Neutrophil (primary cell): ENCODE results near the gene CD9.
"Not testable (repeated sequence)": the region's sequence is repeated elsewhere in the genome, so short reads cannot be mapped to it uniquely, and the experiment has no call there.

Source experiments
- H3K27ac ChIP-seq: fragments of 200-600 bp; sonication (generic); 2 replicates; pipeline ENCODE4 v1.5.1; 2016; ENCODE audit warnings: mild to moderate bottlenecking, moderate library complexity
- H3K27me3 ChIP-seq: fragments of 200-600 bp; sonication (generic); 2 replicates; pipeline ENCODE4 v1.6.0; 2016; ENCODE audit warnings: mild to moderate bottlenecking
- H3K36me3 ChIP-seq: fragments of 200-600 bp; sonication (generic); 2 replicates; pipeline ENCODE4 v1.5.1; 2017
- H3K4me1 ChIP-seq, 2 experiments: fragments of 200-600 bp in 1 of 2; sonication (generic) in 1 of 2; 1 replicate in 1 of 2; 2 replicates in 1 of 2; pipeline versions ENCODE4 v1.5.1 to v1.6.1; 2013 to 2016; ENCODE audit warnings: low read depth in 1 of 2, low read length in 1 of 2, mild to moderate bottlenecking in 1 of 2, moderate library complexity in 1 of 2; ENCODE audit not compliant: control insufficient read depth in 1 of 2, insufficient read depth in 1 of 2
- H3K4me3 ChIP-seq, 2 experiments: fragments of 200-600 bp in 1 of 2; sonication (generic) in 1 of 2; 1 replicate in 1 of 2; 2 replicates in 1 of 2; pipeline ENCODE4 v1.5.1; 2013 to 2016; ENCODE audit warnings: low read depth in 1 of 2, low read length in 1 of 2, mild to moderate bottlenecking in 1 of 2, moderate library complexity in 1 of 2
- H3K9me3 ChIP-seq: fragments of 200-600 bp; sonication (generic); 2 replicates; pipeline ENCODE4 v1.5.1; 2016
- TF ChIP-seq, protein P1 (sequence below): fragments of 200-600 bp; sonication (generic); IDR thresholded peaks from 2 replicates; pipeline ENCODE4 v1.5.1; 2016; ENCODE audit warnings: antibody characterized with exemption

Gene CD9, protein sequence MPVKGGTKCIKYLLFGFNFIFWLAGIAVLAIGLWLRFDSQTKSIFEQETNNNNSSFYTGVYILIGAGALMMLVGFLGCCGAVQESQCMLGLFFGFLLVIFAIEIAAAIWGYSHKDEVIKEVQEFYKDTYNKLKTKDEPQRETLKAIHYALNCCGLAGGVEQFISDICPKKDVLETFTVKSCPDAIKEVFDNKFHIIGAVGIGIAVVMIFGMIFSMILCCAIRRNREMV

DNA sequence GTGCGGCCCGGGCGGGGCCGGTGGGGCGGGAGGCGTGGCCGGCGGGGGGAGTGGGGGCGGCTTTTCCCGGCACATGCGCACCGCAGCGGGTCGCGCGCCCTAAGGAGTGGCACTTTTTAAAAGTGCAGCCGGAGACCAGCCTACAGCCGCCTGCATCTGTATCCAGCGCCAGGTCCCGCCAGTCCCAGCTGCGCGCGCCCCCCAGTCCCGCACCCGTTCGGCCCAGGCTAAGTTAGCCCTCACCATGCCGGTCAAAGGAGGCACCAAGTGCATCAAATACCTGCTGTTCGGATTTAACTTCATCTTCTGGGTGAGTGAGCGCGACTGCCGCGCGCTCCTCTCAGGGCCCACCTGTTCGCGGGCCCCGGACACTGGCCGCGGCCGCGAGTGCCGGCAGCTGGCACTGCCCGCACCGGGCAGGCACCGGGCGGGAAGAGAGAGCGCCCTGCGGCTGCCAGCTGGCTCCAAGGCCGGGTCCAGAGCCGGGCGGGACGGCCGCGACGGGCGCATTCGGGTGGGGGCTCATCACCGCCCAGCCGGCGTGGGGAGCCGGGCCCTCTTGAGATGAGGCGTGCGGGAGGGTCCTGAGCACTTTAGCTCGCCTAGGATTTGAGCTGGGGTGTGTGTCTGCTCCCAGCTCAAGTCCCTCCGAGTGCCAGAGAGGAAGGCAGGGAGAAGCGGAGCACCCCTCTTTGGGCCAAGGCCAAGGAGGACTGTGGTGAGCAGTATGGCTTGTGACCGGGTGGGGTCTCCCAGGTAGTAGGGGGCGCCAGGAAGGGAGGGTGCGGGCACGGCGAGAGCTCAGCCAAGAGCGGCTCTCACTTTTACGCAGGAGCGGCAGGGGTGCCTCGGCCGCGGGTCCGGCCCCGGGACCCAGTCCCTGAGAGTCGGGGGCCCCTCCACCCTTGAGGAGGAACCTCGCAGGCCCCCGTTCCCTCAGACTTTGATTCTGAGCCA, at the start of gene CD9:
Gene CD9, plus strand, starts transcription at position 145 of the 957 bp plus-strand sequence. Its CDS starts 100 bp downstream, at position 245.
- TF ChIP-seq, protein P1, sequence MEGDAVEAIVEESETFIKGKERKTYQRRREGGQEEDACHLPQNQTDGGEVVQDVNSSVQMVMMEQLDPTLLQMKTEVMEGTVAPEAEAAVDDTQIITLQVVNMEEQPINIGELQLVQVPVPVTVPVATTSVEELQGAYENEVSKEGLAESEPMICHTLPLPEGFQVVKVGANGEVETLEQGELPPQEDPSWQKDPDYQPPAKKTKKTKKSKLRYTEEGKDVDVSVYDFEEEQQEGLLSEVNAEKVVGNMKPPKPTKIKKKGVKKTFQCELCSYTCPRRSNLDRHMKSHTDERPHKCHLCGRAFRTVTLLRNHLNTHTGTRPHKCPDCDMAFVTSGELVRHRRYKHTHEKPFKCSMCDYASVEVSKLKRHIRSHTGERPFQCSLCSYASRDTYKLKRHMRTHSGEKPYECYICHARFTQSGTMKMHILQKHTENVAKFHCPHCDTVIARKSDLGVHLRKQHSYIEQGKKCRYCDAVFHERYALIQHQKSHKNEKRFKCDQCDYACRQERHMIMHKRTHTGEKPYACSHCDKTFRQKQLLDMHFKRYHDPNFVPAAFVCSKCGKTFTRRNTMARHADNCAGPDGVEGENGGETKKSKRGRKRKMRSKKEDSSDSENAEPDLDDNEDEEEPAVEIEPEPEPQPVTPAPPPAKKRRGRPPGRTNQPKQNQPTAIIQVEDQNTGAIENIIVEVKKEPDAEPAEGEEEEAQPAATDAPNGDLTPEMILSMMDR: no peak
- Histone ChIP-seq H3K27me3 (peaks cover 70% of the 10 kb centered on the region), H3K4me1 (peaks cover 14 to 20% of the 10 kb centered on the region in 2 experiments), H3K9me3 (no peaks in the 10 kb centered on the region), H3K36me3 (no peaks in the 10 kb centered on the region), H3K4me3 (peak within 1 kb of the TSS; percentile 54 to 56), H3K27ac (no peak within 1 kb of the TSS)

DNA sequence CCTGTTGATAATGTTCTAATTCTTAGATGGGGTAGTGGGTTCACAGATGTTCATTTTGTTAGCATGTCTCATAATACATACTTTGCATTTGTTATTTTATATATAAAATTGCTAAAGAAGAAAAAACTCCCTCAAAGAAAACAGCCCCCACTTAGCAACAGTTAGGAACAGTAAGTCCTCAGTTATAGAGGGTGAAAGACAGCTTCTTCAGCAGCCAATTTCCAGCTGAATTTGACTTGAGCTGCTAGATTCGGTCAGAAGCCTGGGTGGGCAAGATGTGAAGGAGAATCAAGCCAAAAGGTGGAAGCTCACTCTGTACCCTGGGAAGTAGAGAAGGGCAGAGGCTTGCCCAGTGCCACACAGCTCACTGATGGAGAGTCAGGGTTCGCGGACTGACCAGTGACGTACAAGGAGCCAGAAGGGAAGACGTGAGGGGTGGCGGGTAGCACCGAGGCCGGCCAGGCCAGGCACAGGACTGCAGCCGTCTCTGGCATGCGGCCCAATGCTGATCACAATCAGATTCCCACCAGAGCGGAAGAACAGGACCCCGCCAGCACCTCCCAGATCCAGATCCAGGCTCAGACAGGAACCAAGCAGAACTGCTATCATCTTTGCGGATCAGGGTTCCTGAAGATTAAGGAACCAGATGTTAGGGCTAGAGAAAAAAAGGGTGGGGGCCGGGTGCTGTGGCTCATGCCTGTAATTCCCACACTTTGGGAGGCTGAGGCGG, 45.3 kb upstream of the CD9 start:
- Histone ChIP-seq H3K36me3 (no peaks in the 10 kb centered on the region), H3K4me1 (no peaks in the 10 kb centered on the region), H3K27ac (peak overlapping the region; percentile 26), H3K4me3 (no peak overlapping the region), H3K9me3 (no peaks in the 10 kb centered on the region), H3K27me3 (peaks cover 8% of the 10 kb centered on the region)
- TF ChIP-seq, protein P1: no peak

DNA sequence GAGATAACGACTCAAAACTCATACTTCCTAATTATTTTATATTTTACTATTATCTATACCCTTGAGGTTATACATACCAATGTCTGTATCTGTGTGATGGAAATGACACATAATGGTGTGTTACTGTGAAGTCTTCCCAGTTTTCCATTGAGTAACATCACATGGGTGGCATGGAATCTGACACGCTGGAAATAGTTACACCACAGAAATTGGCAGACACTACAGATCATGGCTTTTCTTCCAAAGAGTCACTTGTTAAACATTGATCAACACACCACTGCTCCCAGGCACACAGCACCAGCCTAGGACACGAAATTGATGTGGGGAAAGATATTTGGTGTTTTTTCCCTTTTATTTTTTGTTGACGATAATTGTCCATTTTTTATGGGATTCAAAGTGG, 42.7 kb upstream of the CD9 start:
- Histone ChIP-seq H3K36me3 (no peaks in the 10 kb centered on the region), H3K9me3 (no peaks in the 10 kb centered on the region), H3K4me3 (no peak overlapping the region), H3K4me1 (no peaks in the 10 kb centered on the region), H3K27ac (no peak overlapping the region), H3K27me3 (peaks cover 22% of the 10 kb centered on the region)
- TF ChIP-seq, protein P1: no peak

DNA sequence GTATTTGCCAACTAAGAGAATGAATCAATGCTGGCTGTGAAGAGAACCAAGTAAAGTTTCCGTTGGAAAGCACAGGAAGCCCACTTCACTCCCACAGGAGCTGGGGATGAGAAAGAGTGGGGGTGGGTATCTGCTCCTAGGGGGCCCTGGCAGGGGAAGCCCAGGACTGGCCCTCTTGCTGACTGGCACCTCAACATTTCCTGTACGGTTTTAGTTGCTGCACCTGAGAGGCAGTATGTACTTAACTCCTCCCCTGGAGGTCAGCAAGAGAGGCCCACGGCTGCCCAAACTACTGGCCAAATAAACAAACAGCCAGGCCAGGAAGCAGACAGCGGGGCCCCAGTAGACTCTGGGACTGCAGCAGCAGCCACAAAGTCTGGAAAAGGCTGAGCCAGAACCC, 41.9 kb upstream of the CD9 start:
- H3K4me3 ChIP-seq: no peak overlapping the region
- no peaks in the 10 kb centered on the region for H3K9me3 ChIP-seq
- no peak overlapping the region for H3K27ac ChIP-seq
- H3K36me3 ChIP-seq: no peaks in the 10 kb centered on the region
- TF ChIP-seq, protein P1: no peak
- H3K27me3 ChIP-seq: peaks cover 22% of the 10 kb centered on the region
- no peaks in the 10 kb centered on the region for H3K4me1 ChIP-seq

DNA sequence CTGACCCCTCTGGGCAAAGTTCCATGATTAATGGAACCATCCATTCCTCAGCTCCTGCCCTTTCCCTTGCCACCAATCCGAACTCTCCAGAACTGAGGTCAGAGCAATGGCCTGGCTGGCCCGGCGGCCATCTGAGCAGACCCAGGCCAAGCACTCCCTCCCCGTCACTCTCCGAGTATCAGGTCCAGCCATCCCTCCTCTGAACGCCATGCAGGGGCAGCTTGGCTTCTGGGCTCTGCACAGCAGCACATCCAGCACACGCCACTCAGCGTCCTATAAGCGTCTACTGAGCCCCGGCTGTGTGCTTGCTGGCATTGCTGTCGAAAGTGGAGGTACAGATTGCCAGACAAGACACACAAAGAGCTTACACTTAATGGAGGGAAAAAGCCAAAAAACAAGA, 41.5 kb upstream of the CD9 start:
- Histone ChIP-seq H3K27ac (no peak overlapping the region), H3K4me3 (no peak overlapping the region), H3K27me3 (peaks cover 22% of the 10 kb centered on the region), H3K36me3 (no peaks in the 10 kb centered on the region), H3K4me1 (no peaks in the 10 kb centered on the region), H3K9me3 (no peaks in the 10 kb centered on the region)
- TF ChIP-seq, protein P1: no peak

DNA sequence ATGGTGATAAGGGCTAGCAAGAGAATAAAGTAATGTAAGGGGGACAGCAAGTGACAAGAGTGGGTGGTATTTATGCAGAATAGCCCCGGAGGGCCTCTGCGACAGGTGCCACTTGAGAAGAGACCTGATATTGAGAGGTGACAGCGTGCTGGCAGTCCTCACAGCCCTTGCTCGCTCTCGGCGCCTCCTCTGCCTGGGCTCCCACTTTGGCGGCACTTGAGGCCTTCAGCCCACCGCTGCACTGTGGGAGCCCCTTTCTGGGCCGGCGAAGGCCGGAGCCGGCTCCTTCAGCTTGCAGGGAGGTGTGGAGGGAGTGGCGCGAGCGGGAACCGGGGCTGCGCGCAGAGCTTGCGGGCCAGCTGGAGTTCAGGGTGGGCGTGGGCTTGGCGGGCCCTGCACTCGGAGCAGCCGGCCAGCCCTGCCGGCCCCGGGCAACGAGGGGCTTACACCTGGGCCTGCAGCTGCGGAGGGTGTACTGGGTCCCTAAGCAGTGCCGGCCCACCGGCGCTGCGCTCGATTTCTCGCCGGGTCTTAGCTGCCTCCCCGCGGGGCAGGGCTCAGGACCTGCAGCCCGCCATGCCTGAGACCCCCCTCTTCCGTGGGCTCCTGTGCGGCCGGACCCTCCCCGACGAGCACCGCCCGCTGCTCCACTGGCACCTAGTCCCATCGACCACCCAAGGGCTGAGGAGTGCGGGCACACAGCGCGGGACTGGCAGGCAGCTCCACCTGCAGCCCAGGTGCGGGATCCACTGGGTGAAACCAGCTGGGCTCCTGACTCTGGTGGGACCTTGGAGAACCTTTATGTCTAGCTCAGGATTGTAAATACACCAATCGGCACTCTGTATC, 40.8 kb upstream of the CD9 start:
- H3K27me3 ChIP-seq: peaks cover 22% of the 10 kb centered on the region
- not testable (repeated sequence) for H3K27ac ChIP-seq, H3K4me1 ChIP-seq, H3K36me3 ChIP-seq, H3K4me3 ChIP-seq, H3K9me3 ChIP-seq

DNA sequence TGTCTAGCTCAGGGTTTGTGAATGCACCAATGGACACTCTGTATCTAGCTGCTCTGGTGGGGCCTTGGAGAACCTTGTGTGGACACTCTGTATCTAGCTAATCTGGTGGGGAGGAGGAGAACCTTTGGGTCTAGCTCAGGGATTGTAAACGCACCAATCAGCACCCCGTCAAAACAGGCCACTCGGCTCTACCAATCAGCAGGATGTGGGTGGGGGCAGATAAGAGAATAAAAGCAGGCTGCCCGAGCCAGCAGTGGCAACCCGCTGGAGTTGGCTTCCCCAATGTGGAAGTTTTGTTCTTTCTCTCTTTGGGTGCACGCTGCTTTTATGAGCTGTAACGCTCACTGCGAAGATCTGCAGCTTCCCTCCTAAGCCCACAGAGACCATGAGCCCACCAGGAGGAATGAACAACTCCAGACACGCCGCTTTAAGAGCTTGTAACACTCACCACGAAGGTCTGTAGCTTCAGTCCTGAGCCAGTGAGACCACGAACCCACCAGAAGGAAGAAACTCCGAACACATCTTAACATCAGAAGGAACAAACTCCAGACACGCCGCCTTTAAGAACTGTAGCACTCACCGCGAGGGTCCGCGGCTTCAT, 40.1 kb upstream of the CD9 start:
- not testable (repeated sequence) for H3K36me3 ChIP-seq, H3K4me1 ChIP-seq, H3K27ac ChIP-seq, H3K4me3 ChIP-seq, H3K9me3 ChIP-seq
- H3K27me3 ChIP-seq: peaks cover 17% of the 10 kb centered on the region
